ENCODE results near the gene SOD2.

DNA sequence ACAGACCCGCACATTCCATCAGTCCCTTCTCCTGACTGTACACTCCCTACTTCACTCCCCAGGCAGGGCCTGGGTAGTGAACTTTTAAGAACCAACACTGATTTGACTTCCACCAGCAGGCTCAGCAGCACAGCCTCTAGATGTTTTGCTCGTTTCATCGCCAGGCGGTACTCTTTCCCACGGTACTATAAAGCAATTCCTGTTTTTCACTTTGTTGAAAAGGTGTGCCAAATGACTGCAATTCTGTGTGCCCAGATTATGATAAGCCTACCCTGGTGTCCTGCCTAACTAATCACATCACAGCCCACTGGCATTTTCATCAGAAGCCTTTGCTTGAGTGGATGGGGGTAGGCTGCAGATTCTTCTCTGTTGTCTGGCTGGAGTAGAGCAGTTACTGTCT lies 21.4 kb upstream of the SOD2 start:
- TF ChIP-seq CTCF (IDR thresholded peaks at IDR 0.05) (no peak), POLR2A (IDR thresholded peaks at IDR 0.05) (no peak)

Measured in heart left ventricle (tissue), 13 donors.